ENCODE results near the gene WNT6.

WNT6 gene

DNA sequence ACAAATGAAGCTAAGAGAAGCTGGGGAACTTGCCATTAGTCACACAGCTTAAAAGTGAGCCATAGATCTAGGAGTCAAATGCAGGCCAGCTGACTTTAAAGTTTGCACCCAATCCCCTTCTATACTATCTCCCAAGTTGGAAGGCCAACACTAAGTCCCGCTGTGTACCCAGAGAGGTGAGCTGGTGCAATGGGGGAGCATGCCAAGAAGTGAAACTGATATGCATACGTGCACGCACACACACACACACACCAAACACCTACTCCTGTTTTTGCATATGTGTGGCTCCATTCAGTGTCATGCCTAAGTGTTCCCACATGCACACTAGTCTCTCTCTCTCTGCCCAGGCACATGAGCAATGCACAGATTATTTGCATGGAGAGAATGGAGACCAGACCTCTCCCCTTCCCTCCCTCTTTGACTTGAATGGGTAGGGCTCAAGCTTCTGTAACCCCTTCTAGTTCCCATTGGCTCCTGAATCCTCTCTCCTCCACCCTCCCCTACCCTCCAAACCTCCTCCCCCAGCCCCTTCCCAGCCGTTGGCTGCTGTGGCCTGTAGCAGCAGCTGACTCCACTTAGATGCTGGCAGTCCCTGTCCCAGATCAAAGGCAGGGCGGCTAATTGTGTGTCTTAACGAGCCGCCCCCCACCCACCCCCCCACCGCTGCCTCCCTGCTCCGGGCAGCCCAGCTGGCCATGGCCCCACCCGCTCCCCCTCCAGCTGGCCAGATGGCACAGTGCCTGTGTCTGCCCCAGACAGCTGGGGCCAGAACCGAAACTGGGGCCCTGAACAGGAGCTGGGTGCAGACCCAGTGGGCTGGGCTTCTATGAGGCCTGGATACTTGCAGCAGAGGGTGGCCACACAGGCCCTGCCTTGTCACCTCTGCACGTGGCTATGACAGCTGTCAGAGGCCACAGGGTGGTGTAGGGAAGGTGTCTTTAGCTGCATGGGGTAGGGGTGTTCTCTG, 26.7 kb downstream of the WNT6 start:
- TF ChIP-seq, protein P1, sequence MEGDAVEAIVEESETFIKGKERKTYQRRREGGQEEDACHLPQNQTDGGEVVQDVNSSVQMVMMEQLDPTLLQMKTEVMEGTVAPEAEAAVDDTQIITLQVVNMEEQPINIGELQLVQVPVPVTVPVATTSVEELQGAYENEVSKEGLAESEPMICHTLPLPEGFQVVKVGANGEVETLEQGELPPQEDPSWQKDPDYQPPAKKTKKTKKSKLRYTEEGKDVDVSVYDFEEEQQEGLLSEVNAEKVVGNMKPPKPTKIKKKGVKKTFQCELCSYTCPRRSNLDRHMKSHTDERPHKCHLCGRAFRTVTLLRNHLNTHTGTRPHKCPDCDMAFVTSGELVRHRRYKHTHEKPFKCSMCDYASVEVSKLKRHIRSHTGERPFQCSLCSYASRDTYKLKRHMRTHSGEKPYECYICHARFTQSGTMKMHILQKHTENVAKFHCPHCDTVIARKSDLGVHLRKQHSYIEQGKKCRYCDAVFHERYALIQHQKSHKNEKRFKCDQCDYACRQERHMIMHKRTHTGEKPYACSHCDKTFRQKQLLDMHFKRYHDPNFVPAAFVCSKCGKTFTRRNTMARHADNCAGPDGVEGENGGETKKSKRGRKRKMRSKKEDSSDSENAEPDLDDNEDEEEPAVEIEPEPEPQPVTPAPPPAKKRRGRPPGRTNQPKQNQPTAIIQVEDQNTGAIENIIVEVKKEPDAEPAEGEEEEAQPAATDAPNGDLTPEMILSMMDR (IDR thresholded peaks at IDR 0.05; ENCODE audit: insufficient read depth, low read depth, low read length, missing control alignments), result no peak
- no peak overlapping the region for H3K4me3 ChIP-seq (ENCODE audit: low read length)
- no peak for DNase-seq (ENCODE audit: low read depth)

DNA sequence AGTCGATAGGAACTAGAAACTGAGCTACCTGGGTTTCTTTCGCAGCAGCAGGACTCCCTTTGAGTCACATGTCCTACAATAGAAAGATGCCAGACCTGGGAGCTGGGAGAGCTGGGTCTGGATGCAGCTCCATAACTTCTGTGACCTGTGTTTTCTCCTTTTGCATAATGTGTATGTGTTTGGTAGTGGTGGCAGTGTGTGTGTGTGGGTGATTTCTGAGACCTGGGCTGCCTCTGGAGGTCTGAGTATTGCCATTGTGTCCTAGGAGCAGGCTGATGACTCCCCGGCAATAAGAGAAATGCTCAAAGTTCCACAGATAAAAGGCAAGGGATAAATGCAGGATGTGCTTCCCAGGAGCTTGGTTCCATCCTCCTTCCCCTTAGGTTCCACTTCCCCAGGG, 27.5 kb downstream of the WNT6 start:
- TF ChIP-seq, protein P1 (IDR thresholded peaks at IDR 0.05; ENCODE audit: insufficient read depth, low read depth, low read length, missing control alignments), result no peak
- no peak for DNase-seq (ENCODE audit: low read depth)
- H3K4me3 ChIP-seq (ENCODE audit: low read length), result no peak overlapping the region

DNA sequence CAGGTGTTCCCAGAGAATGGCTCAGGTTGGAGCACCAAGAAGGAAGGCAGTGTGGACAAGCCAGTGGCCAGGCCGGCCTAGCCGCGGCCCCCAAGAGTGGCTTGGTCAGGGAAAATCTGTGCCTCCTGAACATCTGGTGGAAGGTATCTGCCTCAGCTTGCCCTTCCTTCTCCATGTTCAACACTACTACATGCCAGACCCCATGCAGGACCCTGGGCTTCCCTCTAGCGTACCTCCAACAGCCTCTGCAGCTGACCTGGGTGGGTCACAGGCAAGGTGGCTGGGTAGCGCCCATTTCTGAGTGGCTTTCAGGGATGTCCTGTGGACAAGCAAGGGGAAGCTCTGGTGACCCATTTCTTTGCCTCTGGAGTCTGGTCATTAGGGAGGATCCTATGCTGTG, 28.7 kb downstream of the WNT6 start:
- TF ChIP-seq, protein P1 (IDR thresholded peaks at IDR 0.05; ENCODE audit: insufficient read depth, low read depth, low read length, missing control alignments), result no peak
- no peak for DNase-seq (ENCODE audit: low read depth)
- H3K4me3 ChIP-seq (ENCODE audit: low read length), result no peak overlapping the region

DNA sequence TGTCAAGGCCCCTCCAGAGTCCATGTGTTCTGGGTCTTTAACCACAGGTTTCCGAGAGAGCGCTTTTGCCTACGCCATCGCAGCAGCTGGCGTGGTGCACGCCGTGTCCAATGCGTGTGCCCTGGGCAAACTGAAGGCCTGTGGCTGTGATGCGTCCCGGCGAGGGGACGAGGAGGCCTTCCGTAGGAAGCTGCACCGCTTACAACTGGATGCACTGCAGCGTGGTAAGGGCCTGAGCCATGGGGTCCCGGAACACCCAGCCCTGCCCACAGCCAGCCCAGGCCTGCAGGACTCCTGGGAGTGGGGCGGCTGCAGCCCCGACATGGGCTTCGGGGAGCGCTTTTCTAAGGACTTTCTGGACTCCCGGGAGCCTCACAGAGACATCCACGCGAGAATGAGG, 30.3 kb downstream of the WNT6 start:
- TF ChIP-seq, protein P1 (IDR thresholded peaks at IDR 0.05; ENCODE audit: insufficient read depth, low read depth, low read length, missing control alignments), result no peak
- no peak overlapping the region for H3K4me3 ChIP-seq (ENCODE audit: low read length)
- no peak for DNase-seq (ENCODE audit: low read depth)

DNA sequence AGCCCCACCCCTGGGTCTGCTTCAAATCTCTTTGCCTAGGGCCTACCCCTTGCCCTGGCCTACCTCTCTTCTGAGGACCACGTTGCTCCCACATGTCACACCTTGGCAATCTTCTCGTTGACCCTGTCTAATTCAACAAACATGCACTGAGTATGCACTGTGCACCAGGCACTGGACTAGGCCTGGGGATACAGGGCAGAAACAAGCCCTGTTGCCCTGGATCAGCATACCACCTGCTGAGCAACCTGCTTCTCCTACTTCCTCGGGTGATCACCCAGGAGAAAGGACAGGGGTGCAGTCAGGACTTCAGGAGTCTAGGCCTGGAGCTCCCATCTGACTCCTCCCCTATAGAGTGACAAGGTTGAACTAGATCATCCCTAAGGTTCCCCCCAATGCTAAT, 30.8 kb downstream of the WNT6 start:
- H3K4me3 ChIP-seq (ENCODE audit: low read length), result no peak overlapping the region
- no peak for DNase-seq (ENCODE audit: low read depth)
- TF ChIP-seq, protein P1 (IDR thresholded peaks at IDR 0.05; ENCODE audit: insufficient read depth, low read depth, low read length, missing control alignments), result no peak

DNA sequence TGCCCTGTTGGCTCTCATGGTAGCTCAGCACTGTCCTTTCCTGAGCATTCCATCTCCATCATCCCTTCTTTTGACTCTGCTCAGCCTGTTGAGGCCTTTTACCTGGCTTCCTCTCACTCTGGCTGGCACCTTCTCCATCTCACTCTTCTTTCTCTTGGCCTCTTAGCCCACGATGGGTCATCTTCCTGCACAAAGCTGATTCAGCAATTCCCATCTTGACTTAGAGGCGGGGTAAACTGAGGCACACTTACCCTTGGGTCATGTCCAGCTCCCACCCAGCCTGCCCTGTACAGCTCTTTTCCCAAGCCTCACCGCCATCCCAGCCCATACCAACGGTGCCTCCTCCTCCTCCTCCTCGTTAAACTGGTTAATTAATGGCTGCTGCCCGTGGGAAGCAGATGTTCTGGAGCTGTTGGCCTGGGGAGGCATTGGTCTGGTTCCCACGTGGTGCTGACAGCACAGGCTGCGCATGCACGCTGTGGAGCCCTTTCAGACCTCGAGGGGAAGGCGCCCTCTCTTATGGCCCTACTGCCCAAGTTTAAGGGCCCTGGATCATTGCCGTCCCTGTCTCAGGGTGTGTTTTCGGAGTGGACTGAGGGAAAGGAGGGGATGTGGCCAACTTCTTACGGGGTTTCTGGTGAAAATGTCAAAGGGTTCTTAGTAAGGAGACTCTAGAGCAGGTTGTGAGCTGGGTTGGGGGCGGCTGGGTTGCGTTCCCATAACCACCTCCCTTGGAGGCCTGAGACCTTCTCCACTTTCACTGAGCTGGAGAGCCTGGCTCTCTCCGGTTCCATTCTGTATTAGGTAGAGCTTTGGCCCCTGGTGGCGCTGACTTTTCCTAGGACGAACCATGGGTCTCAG, 31.9 kb downstream of the WNT6 start:
- no peak for DNase-seq (ENCODE audit: low read depth)
- H3K4me3 ChIP-seq (ENCODE audit: low read length), result no peak overlapping the region
- TF ChIP-seq, protein P1 (IDR thresholded peaks at IDR 0.05; ENCODE audit: insufficient read depth, low read depth, low read length, missing control alignments), result no peak
